EH (cell line): Measurements from ENCODE around the gene DLL4.
"Not testable (repeated sequence)": the region's sequence is repeated elsewhere in the genome, so short reads cannot be mapped to it uniquely, and the experiment has no call there.

Source experiments
- DNase-seq: peaks from one replicate; pipeline ENCODE4 v3.0.0-alpha.2; 2015; ENCODE audit warnings: low read depth

DLL4 gene

DNA sequence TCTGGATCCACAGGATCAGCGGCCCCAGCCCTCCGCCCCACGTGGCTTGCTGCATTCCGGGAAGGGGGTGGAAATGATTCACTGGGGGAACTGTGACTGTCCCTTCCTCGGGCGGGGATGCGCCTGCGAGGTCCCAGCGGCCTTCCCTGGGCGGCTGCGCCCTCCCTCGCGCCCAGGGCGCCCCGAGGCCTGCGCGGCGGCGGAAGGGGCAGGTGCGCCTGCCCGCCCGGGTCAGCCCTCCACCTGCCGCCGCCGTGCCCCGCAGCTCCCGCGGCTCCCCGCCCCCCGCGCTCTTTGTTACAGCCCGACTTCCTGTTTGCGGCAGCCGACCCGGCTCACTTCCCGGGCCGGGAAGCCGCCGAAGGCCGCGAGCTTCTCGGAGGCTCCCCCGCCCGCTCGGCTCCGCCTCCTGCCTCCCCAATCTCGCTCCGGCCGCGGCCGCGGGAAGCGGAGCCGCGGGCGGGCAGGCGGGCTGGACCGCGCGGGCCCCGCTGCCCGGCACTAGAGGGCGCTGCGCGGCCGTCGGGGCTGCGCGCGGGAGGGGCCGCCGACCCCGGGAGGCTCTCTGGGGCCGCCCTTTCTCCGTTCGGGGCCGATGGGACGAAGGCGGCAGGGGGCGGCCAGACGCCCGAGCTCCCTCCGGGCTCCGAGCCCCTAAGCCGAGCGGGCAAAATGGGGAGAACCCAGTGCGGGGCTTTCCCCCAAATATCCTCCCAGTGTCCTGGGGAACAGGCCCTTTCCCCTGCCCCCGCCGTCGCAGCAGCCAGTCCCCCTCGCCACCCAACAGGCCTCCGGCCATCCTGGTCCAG, 12.6 kb downstream of the DLL4 start:
- peak; percentile 91 for DNase-seq

- DNase-seq = peak; percentile 27
Measured at GRCh38 chr15:40942337-40942854, 13.3 kb downstream of the DLL4 start.

DNA sequence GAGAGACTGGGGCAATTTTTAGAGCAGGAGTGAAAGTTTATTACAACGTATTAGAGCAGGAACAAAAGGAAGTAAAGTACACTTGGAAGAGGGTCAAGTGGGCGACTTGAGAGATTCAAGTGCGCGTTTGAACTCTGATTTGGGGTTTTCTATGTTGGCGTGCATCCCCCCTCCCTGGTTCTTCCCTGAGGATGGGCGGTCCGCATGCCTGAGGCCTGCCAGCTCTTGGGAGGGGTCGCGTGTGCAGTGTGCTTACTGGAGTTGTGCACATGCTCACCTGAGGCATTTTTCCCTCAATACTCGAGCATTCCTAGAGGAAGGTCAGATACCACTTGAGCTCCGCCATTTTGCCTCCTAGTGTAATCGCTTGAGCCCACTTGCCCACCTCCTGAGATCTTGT, 13.7 kb downstream of the DLL4 start:
- no peak for DNase-seq

GRCh38 chr15:40943764-40944365, 14.7 kb downstream of the DLL4 start:
- DNase-seq = no peak

GRCh38 chr15:40944510-40945296, 15.6 kb downstream of the DLL4 start:
- DNase-seq = no peak

DNA sequence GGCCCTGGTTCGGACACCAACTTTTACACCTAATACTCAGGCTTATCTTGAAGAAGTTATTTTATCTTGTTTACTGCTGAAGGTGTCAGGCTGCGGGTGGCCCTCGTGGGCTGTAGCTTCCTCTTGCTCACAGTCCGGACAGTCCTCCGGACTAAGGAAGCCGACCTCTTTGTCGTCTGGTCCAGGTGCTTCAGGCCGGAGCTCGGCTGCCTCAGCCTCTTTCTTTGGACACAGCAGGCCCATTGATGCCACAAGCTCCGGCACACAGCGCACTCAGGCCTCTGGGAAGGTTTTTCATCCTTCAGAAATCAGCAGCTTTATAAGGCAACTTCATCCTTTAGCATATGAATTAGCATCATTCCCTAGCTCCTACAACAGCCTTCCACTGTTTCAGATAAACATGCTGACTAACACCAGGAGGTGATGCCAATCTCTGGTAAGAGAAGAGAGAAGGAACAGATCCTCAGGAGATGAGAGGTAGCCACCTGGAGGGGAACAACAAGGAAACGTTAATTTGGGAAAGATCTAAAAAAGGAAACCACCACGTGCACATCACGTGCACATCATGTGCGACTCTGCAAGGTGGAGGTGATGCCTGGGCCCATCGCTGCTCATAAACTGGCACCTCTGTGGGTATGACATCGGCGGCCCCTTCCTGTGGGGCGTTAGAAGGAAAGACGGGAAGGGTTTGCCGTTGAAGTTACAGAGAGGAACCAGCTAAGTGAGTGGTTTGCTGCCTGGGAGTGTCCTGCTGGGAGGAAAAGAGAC, 19.8 kb downstream of the DLL4 start:
- no peak for DNase-seq

DNA sequence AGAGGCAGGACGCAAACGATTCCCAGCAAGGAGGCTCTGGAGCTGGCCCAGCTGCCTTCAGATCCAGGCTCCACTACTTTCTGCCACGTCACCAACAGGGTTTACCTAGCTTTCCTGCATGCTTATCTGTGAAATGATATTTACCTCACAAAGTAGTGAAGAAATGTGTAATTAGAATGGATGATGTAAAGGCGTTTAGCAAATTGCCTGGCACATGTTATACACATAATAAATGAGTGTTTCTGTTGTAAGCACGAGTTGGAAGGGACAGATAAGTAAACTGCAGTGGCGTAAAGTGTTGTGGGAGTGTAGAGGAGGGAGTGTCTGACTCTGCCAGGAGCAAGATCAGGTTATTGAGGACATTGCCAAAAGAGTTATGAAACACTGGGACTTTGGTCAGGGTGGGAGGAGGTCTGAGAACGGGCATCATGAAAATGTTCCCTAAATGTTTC, 20.6 kb downstream of the DLL4 start:
- DNase-seq = no peak

DNA sequence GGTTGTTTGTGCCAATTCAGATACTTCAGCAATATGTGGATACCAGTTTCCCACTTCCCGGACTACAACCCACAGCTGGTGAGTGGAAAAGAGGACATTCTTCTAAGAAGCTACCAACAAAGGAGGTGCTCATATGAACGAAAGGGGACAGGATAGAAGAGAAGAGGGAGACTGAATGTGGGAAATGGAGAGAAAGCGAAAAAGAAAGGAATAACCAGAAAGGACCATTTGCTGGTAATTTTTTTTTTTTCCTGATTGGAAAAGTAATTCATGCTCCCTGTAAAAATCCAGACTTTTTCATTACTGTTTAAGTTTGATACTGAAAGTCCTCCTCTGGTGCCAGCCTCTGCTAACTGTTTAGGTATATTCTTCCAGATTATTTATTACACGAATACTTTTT, 22.6 kb downstream of the DLL4 start:
- DNase-seq = no peak

DNA sequence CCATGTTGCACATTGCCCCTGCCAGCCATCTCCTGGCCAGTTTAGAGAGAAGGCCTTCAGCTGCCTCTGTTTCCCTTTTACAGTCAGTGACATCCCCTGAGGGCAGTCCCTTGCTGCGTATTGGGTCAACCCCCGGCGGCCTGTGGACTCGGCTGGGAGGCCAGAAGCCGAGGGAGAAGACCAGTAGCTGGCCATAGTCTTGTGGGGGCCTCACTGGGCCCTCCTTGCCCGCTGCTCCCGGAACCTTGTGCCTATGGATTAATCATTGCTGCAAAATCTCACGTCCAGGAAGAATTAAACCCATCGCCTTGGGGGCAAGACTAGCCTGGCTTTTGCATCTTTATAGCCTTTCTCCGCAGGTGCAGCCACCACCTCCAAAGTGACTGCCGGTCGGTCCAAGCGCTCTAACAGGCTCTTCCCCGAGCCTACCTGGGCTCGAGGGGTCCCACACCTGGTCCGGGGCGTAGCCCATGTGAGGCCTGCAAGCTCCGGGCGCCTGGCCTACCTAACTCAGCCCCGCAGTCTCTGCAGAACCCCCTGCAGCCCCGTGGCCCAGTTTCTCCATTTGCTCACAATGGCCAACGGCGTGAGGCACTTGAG, 23.3 kb downstream of the DLL4 start:
- no peak for DNase-seq

DNA sequence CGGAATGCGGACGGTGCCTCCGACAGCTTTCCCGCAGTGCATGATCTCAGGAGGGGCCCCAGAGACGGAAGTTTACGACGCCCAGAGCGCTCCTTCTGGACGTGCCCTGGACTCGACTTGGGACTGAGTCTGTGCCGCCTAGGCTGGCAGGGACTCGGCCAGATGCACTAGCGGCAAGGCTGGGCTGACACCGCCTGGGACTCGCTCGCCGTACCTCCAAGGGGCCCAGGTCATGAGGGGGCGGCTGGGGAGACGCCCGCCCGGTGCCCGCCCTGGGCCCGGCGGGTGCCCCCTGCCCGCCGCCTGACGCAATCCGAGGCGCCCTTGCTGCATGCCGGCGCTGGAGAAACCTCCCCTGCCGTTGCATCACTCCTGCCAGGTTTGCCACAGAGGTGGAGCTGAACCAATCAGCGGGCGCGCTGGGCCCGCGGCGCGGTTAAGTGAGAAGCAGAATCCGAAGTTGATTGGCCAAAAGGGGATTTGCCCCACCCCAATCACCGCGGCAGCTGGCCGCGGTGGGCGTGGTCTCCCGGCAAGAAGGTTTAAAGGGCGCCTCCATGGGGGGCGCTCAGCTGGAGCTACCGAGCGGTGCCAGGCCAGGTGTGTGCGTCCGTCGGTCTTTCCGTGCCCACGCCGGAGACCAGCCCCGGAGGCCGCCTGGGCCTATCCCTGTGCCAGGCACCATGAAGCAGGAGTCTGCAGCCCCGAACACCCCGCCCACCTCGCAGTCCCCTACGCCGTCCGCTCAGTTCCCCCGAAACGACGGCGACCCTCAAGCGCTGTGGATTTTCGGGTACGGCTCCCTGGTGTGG, 24.0 kb downstream of the DLL4 start, which contains the start of gene CHAC1:
CHAC1 (plus strand) TSS at position 571 of the 812 bp plus-strand sequence; CDS start at position 684, 113 bp downstream.
- DNase-seq = peak; percentile 98

GRCh38 chr15:40953713-40954074, 24.6 kb downstream of the DLL4 start:
- peak; percentile 38 for DNase-seq

- not testable (repeated sequence) for DNase-seq
Measured at GRCh38 chr15:40954158-40954848, 25.2 kb downstream of the DLL4 start.

DNA sequence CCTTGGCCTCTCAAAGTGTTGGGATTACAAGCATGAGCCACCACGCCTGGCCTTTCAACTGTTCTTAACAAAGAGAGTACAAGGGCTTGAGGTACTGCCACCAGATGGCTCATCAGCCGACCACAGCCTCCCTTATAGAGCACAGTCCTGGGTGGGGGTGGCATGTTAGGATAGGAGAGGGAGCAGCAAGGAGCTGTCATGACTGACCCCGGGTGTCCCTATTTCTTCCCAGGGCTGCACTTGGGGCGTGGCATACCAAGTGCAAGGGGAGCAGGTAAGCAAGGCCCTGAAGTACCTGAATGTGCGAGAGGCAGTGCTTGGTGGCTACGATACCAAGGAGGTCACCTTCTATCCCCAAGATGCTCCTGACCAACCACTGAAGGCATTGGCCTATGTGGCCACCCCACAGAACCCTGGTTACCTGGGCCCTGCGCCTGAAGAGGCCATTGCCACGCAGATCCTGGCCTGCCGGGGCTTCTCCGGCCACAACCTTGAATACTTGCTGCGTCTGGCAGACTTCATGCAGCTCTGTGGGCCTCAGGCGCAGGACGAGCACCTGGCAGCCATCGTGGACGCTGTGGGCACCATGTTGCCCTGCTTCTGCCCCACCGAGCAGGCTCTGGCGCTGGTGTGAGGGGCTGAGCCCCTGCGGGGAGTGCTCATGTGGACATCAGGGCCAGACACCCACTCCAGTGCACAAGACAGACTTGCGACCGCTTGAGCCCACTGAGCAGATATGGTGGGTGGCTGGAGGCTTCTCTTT, 26.2 kb downstream of the DLL4 start:
- no peak for DNase-seq

- peak; percentile 78 for DNase-seq
Measured at GRCh38 chr15:40955930-40956540, 26.9 kb downstream of the DLL4 start.

- no peak for DNase-seq
Measured at GRCh38 chr15:40956541-40956982, 27.4 kb downstream of the DLL4 start.

- DNase-seq = no peak
Measured at GRCh38 chr15:40957041-40957555, 28.0 kb downstream of the DLL4 start.

DNA sequence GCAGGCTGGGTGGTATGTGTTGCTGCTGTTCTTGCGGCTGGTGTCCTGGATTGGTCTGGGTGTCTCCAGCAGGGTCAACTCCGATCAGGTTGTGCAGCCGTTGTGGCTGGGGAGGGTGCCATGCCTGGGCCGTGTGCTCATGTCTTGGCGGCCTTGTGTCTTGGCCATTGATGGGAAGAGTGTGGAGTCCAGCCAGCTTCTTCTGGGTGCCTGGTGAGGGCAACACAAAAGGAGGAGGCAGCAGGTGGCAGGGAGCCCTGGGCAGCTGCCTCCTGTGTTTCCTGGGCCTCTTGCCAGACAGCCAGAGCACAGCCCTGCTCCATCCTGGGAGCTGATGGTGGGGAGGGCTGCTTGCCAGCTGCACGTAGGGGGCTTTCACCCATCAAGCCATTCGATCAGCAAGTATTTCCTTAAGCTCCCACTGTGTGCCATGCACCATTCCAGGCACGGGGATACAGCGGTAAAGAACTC, 28.5 kb downstream of the DLL4 start:
- DNase-seq = peak; percentile 29

DNA sequence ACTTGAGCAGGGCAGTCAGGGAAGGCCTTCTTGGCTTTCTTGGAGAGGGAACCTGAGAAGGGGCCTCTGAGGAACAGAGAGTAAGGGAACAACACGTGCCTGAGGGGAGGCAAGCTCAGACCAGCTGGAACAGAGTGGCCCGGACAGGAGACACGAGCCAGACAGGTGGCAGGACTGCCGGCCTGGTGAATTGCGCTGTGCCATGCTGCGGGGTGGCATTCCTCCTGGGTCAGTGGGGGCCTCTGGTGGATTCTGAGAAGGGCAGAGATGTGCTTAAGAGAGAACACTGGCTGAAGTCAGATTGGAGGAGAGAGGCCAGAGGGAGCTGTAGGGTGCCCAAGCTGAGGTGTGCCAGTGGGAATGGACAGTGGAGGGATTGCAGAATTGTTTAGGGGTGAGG, 29.0 kb downstream of the DLL4 start:
- DNase-seq = no peak
